DOHH2 (cell line): ENCODE results near the gene RUNX2.

Experiments
- H3F3A ChIP-seq: fragments of 200-600 bp; sonication (generic), shearing (Covaris generic); 2 replicates; pipeline ENCODE4 v1.6.0; 2016; ENCODE audit warnings: antibody characterized with exemption, mild to moderate bottlenecking; ENCODE audit not compliant: control insufficient read depth, insufficient read depth
- H3K27ac ChIP-seq: fragments of 200-600 bp; sonication (generic); 2 replicates; pipeline ENCODE4 v1.5.1; 2014; ENCODE audit warnings: low read depth, mild to moderate bottlenecking, low read length, moderate library complexity
- H3K27me3 ChIP-seq: fragments of 200-600 bp; sonication (generic); 2 replicates; pipeline ENCODE4 v1.6.1; 2014; ENCODE audit warnings: mild to moderate bottlenecking, low read length, mixed read lengths; ENCODE audit not compliant: control insufficient read depth
- H3K36me3 ChIP-seq: fragments of 200-600 bp; sonication (generic); 2 replicates; pipeline ENCODE4 v1.6.1; 2014; ENCODE audit warnings: mild to moderate bottlenecking, low read length, moderate library complexity, mixed read lengths; ENCODE audit not compliant: control insufficient read depth
- H3K4me1 ChIP-seq: fragments of 200-600 bp; sonication (generic); 2 replicates; pipeline ENCODE4 v1.6.1; 2014; ENCODE audit warnings: mild to moderate bottlenecking, low read length, mixed read lengths; ENCODE audit not compliant: control insufficient read depth
- H3K4me2 ChIP-seq: fragments of 200-600 bp; sonication (generic); 2 replicates; pipeline ENCODE4 v1.6.0; 2014; ENCODE audit warnings: mild to moderate bottlenecking, low read length, moderate library complexity
- H3K4me3 ChIP-seq: fragments of 200-600 bp; sonication (generic); 2 replicates; pipeline ENCODE4 v1.5.1; 2014; ENCODE audit warnings: mild to moderate bottlenecking, low read length, mixed read lengths
- H3K79me2 ChIP-seq: fragments of 200-600 bp; sonication (generic); 2 replicates; pipeline ENCODE4 v1.6.1; 2014; ENCODE audit warnings: mild to moderate bottlenecking, low read length, mixed read lengths; ENCODE audit not compliant: control insufficient read depth
- H3K9me2 ChIP-seq: fragments of 200-600 bp; sonication (generic); replicated peaks from 2 replicates; pipeline ENCODE4 v1.6.1; 2014; ENCODE audit warnings: mild to moderate bottlenecking, low read length, mixed read lengths; ENCODE audit not compliant: control insufficient read depth
- H3K9me3 ChIP-seq: fragments of 200-600 bp; sonication (generic); 2 replicates; pipeline ENCODE4 v1.6.1; 2014; ENCODE audit warnings: antibody characterized with exemption, low read length, mixed read lengths; ENCODE audit not compliant: control insufficient read depth, insufficient read depth
- H4K20me1 ChIP-seq: fragments of 200-600 bp; sonication (generic); 2 replicates; pipeline ENCODE4 v1.6.0; 2014; ENCODE audit warnings: low read depth, mild to moderate bottlenecking, antibody characterized with exemption, low read length, moderate library complexity; ENCODE audit not compliant: control insufficient read depth, insufficient read depth
- EZH2phosphoT487 ChIP-seq: fragments of 200-600 bp; sonication (generic); IDR thresholded peaks from 2 replicates; pipeline ENCODE4 v1.6.1; 2017; ENCODE audit warnings: borderline replicate concordance, mild to moderate bottlenecking, antibody characterized with exemption, low read length, moderate library complexity, mixed read lengths
- TF ChIP-seq, protein P1 (sequence below): fragments of 200-600 bp; sonication (generic); IDR thresholded peaks from one replicate; pipeline ENCODE4 v1.5.1; 2014; ENCODE audit warnings: antibody characterized with exemption, mild to moderate bottlenecking, low read depth, low read length; ENCODE audit not compliant: poor library complexity, severe bottlenecking

Gene RUNX2

DNA sequence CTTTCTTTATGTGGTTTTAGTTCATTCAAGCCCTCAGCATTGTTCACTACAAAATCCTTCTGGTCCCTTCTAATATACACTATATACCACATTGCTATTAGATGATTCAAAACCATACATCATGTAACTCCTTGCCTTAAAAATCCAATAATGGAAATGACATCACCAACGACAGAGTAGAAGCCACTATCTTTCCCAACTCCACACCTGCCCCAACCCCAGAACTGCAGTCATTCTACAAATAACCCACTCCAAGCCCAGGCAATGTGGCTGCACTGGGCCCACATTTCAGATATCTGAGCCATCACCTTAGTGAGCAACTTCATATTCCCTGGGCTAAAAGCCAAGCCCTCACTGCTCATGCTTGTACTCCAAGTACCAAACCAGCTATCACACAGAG lies 22.6 kb upstream of the RUNX2 start:
- Histone ChIP-seq H3K36me3 (no peaks in the 10 kb centered on the region), H3K4me3 (no peak overlapping the region), H3K27me3 (no peaks in the 10 kb centered on the region), H3K4me2 (no peak overlapping the region), H3K79me2 (no peaks in the 10 kb centered on the region), H3F3A (no peaks in the 10 kb centered on the region), H3K27ac (no peak overlapping the region), H4K20me1 (no peaks in the 10 kb centered on the region), H3K9me3 (no peaks in the 10 kb centered on the region), H3K4me1 (peaks cover 6% of the 10 kb centered on the region), H3K9me2 (no peaks in the 10 kb centered on the region)
- TF ChIP-seq EZH2phosphoT487 = no peak
- TF ChIP-seq, protein P1, sequence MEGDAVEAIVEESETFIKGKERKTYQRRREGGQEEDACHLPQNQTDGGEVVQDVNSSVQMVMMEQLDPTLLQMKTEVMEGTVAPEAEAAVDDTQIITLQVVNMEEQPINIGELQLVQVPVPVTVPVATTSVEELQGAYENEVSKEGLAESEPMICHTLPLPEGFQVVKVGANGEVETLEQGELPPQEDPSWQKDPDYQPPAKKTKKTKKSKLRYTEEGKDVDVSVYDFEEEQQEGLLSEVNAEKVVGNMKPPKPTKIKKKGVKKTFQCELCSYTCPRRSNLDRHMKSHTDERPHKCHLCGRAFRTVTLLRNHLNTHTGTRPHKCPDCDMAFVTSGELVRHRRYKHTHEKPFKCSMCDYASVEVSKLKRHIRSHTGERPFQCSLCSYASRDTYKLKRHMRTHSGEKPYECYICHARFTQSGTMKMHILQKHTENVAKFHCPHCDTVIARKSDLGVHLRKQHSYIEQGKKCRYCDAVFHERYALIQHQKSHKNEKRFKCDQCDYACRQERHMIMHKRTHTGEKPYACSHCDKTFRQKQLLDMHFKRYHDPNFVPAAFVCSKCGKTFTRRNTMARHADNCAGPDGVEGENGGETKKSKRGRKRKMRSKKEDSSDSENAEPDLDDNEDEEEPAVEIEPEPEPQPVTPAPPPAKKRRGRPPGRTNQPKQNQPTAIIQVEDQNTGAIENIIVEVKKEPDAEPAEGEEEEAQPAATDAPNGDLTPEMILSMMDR = no peak

DNA sequence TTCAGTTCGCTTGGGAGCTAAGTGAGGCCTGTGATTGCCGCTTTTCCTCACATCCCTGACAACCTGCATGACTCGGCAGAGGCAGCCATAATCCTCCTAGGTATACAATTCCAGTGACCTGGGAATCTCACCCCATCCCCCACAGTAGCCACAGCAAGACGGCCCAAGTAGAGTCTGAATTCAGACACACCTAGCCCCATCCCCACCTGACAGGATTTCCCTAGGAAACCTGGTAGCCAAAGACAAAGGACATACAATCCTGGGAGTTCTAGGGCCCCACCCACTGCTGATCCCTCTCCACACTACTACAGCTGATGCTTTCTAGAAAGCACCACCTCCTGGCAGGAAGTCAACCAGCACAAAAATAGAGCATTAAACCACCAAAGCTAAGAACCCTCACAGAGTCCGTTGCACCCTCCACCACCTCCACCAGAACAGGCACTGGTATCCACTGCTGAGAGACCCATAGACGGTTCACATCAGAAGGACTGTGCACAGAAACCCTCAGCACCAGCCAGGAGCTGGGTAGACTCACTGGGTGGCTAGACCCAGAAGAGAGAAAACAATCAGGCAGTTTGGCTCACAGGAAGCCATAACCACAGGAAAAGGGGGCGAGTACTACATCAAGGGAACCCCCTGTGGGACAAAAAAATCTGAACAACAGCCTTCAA lies 17.9 kb upstream of the RUNX2 start:
- Histone ChIP-seq H3K27me3 (no peaks in the 10 kb centered on the region), H4K20me1 (no peaks in the 10 kb centered on the region), H3K9me3 (no peaks in the 10 kb centered on the region), H3F3A (no peaks in the 10 kb centered on the region), H3K27ac (no peak overlapping the region), H3K79me2 (no peaks in the 10 kb centered on the region), H3K9me2 (no peaks in the 10 kb centered on the region), H3K36me3 (no peaks in the 10 kb centered on the region), H3K4me3 (no peak overlapping the region), H3K4me2 (peak overlapping the region; percentile 19; the same call in 1 of the 2 replicates), H3K4me1 (peaks cover 7% of the 10 kb centered on the region)
- TF ChIP-seq, protein P1 = no peak
- TF ChIP-seq EZH2phosphoT487 = no peak

DNA sequence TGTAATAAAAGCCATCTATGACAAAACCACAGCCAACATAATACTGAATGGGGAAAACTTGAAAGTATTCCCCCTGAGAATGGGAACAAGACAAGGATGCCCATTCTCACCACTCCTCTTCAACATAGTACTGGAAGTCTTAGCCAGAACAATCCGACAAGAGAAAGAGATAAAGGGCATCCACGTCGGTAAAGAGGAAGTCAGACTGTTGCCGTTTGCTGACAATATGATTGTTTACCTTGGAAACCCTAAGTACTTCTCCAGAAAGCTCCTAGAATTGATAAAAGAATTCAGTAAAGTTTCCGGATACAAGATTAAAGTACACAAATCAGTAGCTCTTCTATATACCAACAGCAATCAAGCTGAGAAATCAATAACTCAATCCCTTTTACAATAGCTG lies 14.0 kb upstream of the RUNX2 start:
- Histone ChIP-seq H3K36me3 (no peaks in the 10 kb centered on the region), H4K20me1 (no peaks in the 10 kb centered on the region), H3K4me1 (peaks cover 7% of the 10 kb centered on the region), H3K4me2 (no peak overlapping the region), H3K79me2 (no peaks in the 10 kb centered on the region), H3K9me3 (no peaks in the 10 kb centered on the region), H3K4me3 (no peak overlapping the region), H3K27ac (no peak overlapping the region), H3F3A (no peaks in the 10 kb centered on the region), H3K9me2 (no peaks in the 10 kb centered on the region), H3K27me3 (no peaks in the 10 kb centered on the region)
- TF ChIP-seq EZH2phosphoT487 = no peak
- TF ChIP-seq, protein P1 = no peak
